GM18867 (cell line): ENCODE data around the gene SLFN12L.
"Not testable (repeated sequence)": the region's sequence is repeated elsewhere in the genome, so short reads cannot be mapped to it uniquely, and the experiment has no call there.

Experiments
- ATAC-seq: cut with Tn5 transposase; IDR thresholded peaks from one replicate; pipeline ENCODE4 v1.9.1; 2021; ENCODE audit warnings: mild to moderate bottlenecking, moderate library complexity; ENCODE audit not compliant: unreplicated experiment

Gene SLFN12L

DNA sequence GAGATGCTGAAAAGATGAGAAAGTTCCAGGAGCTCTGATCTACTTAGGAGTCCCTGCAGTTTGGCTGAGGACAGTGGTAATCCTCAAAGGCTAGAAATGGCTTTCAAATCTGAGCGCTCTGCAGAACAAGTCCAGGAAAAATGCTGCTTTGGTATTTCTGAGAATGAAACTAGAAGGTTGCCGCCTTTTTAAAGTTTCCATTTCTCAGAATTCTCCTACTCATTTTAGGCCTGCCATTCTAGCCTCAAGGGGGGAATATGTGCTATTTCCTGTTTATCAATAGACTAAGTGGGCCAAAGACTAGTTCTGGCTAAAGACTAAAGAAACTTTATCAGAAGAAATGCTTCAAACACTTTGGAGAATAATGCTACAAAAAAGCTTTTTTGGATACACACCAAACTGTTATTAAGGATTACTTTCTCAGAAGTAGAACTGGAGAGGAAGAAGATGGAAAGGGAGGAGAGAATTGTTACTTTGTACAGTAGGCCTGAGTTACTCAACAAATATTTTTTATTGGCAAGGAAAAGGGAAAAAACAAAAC lies at the start of gene SLFN12L:
TSS of gene SLFN12L (minus strand) at position 78 of the 541 bp plus-strand sequence. CDS start 15,314 bp downstream, outside the sequence.
- ATAC-seq = no peak

DNA sequence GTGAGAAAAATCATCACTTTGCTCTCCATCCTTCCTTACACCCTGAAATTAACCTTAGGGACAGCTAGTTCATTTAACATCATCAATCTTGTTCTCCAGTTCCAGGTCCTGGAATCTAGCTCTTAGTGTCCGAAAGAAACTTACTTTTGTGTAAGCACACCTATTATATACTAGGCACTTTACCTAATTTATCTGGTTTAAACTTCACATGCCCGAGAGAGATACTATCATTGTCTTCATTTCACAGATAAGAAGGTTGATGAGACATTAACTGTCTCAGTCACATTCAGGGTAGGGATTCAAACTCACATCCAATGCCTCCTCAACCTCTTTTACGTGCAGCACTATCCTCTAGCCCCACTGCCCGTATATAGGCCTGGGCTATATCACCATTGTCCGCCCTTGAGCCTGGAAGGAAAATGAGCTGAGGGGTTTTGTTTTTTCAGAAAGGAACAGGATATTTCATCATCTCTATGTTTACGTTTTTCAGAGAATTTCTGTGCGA lies 49.1 kb upstream of the SLFN12L start:
- peak; percentile 12 for ATAC-seq

DNA sequence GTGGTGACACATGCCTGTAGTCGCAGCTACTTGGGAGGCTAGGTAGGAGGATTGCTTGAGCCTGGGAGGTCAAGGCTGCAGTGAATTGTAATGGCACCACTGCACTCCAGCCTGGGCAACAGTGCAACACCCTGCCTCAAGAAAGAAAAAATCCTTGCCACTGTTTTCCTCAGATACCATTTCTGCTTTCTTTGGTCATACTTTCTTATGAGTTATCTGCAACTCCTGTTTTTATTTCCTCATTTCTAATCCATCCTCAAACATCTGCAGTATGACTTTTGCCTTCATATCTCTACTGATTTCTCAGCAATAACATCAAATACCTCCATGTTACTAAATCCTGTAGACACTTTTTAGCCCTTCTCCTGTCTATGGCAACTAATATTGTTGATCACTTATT lies 46.6 kb upstream of the SLFN12L start:
- no peak for ATAC-seq

DNA sequence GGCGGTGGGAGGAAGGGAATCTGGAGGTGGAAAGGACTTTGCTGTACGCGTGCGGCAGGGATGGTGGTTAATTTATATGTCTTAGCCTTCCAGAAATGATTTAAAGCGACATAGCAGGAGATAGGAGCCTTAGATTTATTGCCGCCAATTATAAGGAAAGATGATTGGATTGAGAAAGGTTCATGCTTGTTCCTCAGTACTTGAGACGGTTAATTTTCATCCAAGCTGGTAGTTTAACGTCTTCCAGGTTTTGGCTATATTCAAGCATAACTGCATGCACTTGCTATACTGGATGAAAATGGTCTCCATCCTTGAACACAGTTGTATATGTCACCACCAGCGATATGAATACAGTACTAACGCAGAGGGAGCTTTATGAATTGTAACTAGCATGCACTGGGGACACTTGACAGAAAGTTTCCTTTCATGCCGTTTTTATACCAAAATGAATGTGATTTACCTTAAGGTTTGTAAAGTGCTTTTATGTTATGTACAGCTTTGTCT lies 41.5 kb upstream of the SLFN12L start:
- ATAC-seq = no peak

DNA sequence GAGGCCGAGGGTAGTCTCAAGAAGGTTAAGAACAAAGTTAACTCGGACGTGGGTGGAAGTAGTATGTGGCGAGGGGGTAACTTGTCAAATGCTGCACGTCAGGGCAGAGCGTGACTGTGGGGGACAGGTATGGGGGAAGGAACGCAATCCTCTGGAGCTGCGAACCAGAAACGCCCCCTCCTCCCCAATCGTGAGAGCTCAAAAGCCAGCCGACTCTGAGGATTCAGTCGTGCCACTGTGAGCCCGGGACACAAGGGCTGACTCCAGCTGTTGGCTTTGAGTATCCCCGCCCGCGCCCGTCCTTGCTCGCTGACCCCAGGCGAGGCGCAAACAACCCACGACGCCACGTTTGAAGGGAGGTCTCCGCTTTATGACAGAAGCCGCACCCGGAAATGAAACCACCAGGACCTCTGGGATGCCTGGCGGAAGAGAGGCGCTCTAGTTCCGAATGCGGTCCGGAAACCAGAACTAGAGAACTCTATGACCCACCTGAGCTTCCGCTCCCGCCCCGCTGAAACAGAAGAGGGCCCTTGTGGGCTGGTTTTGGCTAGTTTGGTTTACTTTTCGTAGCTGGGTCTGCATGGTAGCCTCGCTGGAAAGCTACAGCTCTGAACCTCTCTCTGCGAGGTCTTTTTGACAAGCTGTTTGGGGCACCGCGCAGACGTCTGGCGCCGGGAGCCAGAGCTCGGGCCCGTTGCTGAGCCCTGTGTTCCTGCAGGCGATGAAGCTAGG lies 40.9 kb upstream of the SLFN12L start, which contains the start of gene PEX12:
TSS of gene PEX12 (minus strand) at position 375 of the 732 bp plus-strand sequence. CDS start 550 bp downstream, outside the sequence.
- ATAC-seq = peak; percentile 89

DNA sequence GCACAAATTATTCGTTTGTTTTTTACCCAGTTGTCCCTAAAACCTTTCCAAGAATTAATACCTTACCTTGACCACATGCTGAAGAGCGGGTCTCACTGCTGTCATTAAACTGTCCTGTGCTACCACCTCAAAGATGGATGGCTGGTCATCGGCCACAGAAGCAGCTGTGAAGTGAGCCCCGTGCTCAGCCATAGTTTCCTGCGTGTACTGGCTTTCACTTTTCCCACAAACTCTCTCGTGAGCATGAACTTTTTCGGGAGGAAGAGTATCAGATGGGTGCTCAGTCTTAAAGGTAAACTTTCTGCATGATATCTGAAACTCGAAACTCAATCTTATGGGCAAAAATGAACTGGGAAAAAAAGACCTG lies 40.3 kb upstream of the SLFN12L start:
- no peak for ATAC-seq

DNA sequence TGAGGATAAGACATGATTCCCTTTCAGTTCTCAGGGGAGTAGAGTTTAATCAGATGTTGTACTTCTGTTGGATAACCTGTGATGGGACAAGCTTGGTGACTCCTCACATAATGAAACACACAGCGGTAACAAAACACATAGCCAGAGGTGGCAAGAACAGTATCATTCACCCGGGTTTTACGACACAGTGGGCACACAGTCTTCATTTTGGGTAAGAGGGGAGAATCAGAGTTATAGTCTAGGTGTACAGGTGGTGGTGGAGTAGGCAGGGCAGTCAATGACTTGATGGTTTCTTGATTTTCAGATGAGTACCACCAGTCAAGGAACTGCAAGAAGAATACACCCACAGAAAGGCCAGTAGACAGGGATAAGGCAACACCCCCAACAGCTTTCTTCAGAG lies 38.3 kb upstream of the SLFN12L start:
- no peak for ATAC-seq

DNA sequence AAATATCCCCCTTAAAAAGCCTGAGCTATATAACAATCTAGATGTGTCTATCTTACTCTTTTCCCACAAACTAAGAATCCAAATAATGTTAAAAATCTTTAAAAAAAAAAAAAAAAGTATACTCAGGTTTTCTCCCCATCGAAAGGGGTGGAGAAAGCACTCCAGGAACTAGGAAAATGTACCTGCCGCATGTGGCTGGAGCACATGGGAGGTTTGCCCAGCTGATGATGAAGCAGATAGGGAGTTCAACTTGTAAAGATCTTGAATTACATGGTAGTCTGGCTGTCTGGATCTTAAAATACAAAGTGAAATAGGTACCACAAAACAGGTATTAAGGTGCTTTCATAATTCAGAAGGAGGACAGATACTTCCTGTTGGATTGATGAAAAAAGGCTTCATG lies 31.9 kb upstream of the SLFN12L start:
- no peak for ATAC-seq

DNA sequence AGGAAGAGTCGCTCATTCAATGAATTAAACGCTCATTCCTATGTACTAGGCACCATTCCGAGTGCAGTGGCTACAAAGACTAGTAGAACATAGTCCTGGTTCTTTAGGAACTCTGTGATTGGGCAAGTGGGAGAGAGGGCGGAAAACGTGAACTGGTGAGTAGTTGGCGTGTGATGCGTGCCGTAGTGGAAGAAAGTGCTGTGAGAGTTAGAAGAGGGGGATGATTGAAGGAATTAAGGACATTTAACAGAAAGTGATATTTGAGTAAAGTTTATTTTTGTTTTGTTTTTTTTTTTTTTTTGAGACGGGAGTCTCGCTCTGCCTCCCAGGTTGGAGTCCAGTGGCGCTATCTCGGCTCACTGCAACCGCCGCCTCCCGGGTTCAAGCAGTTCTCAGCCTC lies 31.1 kb upstream of the SLFN12L start:
- peak; percentile 6 for ATAC-seq

DNA sequence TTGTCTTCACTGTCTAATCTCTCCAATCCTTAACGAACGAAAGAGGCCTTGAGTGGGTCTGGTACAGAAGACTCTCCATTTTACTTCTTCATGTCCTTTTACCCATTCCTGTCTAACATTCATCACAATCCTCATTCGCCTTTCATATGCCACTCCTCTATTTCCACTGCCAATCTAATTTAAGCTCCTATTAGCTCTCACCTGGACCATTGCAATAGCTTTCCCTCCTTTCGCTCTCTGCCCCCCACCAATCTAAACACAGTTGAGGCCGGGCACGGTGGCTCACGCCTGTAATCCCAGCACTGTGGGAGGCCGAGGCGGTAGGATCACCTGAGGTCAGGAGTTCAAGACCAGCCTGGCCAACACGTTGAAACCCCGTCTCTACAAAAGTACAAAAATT lies 29.5 kb upstream of the SLFN12L start:
- no peak for ATAC-seq

DNA sequence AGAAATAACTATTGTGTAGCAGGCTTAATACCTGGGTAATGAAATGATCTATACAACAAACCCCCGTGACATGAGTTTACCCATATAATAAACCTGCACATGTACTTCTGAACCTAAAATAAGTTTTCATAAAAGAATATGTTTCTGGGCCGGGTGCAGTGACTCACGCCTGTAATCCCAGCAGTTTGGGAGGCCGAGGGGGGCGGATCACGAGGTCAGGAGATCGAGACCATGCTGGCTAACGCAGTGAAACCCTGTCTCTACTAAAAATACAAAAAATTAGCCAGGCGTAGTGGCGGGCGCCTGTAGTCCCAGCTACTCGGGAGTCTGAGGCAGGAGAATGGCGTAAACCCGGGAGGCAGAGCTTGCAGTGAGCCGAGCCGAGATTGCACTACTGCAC lies 25.7 kb upstream of the SLFN12L start:
- ATAC-seq = not testable (repeated sequence)

DNA sequence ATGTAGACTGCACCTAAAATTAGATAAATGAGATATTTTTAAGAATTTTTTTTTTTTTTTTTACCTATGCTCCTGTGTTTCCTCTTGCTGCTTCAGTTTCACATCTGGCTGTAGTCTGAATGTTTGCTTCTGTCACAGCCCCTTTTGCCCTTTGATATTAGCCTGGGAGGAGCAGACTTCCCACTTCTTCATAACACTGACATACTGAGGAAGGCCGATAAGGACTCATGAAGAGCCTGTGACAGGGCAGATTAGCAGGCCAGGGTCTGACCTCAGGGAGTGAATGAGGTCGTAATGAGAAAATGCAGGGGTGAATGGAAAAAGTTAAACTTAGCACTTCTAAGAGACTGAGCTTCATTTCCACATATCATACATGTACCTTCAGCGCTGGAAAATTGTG lies 23.2 kb upstream of the SLFN12L start, which contains the start of gene SLFN14:
TSS of gene SLFN14 (minus strand) at position 117 of the 400 bp plus-strand sequence. CDS start 2,757 bp downstream, outside the sequence.
- no peak for ATAC-seq

DNA sequence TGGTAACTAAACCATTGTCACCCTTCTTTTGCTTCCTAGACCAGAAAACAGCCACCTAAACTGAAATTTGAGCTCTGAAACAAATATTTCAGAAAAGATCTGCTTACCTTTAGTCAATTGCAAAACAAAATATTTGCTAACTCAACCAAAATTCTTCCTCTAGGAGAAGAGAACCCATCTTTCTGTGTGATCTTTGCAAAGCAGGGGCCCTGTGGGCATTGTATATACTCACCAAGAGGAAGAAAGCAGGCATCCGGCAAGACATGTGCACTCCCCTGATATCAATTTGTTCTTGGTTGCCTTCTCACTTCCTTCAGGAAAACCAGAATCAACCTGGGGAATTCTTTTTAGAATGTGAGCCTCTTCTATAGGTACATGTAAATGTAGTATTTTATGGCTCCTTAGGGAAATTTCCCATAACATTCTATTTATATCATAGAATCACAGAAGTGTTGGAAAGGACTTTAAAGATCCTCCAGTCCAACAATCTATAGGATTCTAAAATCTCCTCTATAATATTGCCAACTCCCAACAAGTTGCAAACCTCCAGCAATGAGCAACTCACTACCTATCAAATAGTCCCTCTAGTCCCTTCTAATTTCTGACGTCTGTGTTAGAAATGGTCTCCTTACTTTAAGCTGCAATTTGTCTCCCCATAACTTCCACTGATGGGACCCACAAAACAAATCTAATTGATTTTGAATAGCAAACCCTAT lies 22.2 kb upstream of the SLFN12L start:
- no peak for ATAC-seq

DNA sequence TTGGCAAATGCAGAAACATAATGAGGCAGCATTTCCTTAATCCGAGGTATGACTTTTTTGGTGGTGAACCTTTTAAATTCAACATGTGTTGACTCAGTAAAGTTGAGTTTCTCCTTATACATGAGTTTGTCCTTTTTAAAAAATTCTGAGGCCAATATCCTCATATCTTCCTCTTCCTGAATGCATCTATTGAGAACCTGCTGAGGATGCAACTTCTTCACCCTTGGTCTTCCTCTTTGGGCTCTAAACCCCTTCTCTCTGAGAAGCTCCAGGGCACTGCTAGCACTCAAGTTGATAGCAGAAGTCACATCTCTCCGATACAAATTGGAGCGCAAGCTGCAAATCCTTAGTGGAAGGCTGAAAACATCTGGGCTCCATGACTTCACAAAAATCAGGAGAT lies 19.9 kb upstream of the SLFN12L start:
- ATAC-seq = no peak

DNA sequence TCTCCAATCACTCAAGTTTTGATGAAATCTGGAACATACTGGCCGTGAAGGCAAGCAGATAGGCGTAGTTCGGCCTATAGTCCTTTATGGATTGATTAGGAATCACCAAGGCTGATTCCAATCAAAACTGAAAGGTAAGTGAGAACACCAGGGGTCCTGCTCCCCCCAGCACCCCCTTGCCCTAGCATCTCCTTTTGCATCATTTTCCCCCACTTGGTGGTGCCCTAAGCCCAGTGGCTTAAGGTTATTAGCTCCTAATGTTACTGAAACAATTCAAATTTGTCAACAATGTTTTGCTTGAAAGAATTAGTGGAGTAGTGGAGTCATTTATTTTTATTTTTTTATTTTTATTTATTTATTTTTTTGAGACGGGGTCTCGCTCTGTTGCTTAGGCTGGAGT lies 18.2 kb upstream of the SLFN12L start:
- ATAC-seq = no peak

DNA sequence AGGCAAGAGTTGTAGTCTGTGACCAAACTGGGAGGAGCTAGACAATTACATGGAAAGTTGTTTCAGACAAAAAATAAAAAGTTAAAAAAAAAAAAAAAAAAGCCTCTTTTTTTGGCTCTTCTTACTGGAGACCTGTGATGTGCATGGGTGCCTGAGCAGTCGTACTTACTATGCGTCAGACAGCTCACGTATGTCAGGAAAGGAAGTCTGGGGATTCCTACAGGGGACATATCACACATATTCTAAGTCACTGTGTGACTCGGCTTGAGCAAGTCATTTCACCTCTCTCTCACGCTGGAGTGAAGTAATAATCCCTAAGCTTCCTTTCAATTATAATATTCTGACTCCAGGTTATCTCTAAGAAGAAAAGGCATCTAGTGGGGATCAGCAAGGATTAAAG lies 17.2 kb upstream of the SLFN12L start:
- no peak for ATAC-seq

DNA sequence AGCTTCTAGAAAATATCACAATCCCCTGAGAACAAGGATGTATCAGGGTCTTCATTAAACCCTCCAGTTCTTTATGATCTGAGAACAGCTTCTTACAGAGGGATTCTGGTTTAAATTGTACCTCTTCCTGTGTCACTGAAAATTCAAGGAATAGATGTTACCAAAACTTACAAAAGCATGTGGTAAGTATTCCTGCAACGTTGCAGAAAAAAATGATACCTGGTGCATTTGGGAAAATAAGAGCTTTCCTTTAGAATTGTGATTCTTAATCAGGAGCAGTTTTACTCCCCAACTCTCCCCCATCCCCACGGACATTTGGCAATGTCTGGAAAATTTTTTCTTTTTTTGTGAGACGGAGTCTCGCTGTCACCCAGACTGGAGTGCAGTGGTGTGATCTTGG lies 15.8 kb upstream of the SLFN12L start:
- ATAC-seq = no peak

DNA sequence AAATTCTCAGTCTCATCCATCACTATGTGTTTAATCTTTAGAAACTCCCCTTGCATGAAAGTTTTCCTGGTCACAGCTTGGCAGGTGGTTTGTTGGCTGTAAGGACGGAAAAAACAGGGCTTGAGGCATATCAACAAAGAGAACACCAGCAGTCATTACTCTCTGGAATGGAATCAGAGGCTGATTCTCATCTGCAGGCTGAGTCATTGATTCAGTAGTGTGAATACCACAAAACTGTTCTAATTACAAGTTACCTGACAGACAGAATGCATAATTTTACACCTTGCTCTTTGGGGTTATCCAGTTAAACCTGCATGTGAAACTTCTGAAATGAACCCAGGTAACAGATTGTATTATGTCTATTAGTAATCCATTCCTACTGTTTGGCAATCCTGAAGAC lies 11.5 kb upstream of the SLFN12L start:
- ATAC-seq = no peak

DNA sequence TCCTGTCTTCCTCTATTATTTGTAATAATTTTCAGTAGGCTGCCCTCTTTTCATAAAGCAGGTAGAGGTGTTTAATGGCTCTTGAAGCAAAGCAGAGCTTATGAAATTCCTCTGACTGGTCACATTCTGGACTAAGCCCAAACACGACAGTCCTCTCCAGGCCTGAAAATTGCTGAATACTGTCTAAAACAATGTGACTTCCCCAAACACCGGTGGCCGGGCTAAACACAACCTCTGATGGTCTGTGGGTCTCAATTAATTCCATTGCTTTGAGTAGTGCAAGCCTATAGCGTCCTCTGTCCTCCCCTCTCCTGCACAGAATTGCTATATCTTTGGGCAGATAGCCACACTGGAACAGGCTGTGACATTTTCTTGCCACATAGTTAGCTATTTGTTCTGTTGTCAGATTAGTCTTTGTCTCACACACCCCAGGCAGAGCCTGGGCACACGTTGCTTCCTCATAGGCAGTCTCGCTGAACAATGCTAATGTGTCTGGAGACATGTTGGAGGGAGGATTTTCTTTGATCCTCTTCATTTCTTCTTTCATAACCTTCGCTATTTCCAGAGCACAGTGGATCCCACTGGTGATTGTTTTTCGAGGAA lies 10.8 kb upstream of the SLFN12L start:
- no peak for ATAC-seq

DNA sequence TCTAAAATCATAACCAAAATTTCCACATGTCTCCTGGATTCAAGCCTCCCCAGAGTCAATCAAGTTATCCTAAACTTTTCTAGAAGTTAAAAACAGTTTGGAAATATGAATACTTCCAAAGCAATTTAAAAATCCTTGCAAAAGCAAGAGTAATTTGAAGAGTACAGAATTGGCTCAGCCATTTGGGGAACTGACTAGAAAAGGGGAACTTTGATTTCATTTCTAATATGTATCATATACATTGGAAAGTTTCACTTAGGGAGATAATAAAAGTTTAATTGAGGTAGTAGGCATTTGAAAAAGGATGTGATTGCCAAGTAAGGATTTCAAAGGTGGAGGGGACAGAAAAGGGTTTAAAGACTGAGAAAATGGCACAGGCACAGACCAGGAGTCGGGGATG lies 9.0 kb upstream of the SLFN12L start:
- ATAC-seq = no peak

DNA sequence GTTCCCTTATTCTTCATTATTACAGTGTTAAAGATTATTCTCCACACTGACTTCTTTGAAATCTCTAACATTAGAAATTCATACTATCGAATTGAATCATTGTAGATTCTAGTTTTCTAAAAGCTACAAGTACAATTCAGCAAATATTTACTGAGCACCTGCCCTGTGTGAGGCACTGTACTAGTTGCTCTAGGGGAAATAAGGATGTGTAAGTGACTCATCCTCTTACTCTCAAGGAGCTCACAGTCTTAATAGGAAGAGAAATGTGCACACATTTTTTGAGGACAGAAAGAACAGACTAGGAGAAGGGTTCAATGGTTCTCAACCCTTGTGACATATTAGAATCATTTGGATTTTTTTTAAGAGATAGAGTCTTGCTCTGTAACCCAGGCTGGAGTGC lies 7.7 kb upstream of the SLFN12L start:
- ATAC-seq = no peak
